Spleen (tissue), 7 donors: ENCODE data around the gene SEPHS1.

Experiments used
- POLR2A ChIP-seq, 3 donors: fragments of 450-650 bp; IDR thresholded peaks; one replicate each; pipeline ENCODE4 v1.5.1; 2017; ENCODE audit warnings: antibody characterized with exemption in 3 of 3, mild to moderate bottlenecking in 1 of 3
- POLR2AphosphoS5 ChIP-seq, 3 donors: sonication (generic); formaldehyde crosslinking; IDR thresholded peaks; one replicate each; pipeline ENCODE4 v1.5.1; 2017; ENCODE audit warnings: antibody characterized with exemption in 3 of 3
- TF ChIP-seq, protein P1 (sequence below), 11 experiments: fragments of 200-600 bp in 7 of 11; fragments of 450-650 bp in 4 of 11; sonication (generic) in 4 of 11; IDR thresholded peaks in 8 of 11; conservative IDR thresholded peaks in 3 of 11; 1 replicate in 7 of 11; 2 replicates in 4 of 11; pipeline versions ENCODE4 v1.4.0 to v1.8.0; 2016 to 2021; ENCODE audit warnings: antibody characterized with exemption in 11 of 11, inconsistent platforms in 4 of 11, mild to moderate bottlenecking in 1 of 11
- donor health status: DM: no; HTN: no; CAD: no; lungs with moderate emphysema.
- donor health status: DM: no; HTN: no; CAD: no.
- donor health status: DM: no; HTN: no; CAD: no.

DNA sequence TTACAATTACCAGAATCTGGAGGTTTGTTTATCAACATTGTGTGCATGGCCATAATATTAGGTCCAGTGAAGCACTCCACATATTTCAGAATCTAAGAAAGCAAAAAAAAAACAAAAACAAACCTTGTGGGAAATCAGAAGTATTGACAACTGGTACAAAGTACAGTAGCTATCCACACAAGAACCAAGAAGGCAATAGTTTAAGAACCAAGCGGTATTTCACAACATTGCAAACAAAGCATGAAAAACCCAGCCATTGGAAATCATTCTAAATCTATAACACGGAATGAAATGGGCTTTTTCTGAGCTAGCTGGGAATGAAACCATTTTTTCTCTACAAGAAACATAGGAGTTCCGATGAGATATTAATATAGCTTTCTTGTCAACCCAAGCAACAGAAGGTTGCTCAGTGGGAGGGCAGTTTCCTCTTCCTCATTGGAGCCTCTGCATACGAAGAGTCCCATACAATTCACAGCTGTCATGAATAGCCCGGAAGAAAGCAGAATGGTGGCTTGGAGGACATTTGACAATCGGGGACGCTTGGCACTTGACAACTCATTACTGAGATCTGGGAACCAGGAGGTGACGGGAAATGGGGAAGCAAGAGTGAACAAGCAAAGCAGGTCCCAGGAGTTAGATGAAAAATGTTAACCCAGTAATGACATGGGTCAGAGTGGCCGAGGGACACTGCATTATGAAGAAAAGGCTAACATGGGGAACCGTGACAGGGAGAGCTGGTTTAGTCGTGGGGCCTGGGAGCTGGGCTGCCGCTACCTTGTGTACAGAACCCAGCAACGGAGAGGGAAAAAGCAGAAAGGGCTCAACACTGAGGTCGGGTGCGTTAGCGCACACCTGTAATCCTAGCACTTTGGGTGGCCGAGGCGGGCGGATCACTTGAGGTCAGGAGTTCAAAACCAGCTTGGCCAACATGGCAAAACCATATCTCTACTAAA lies 56.0 kb downstream of the SEPHS1 start:
- TF ChIP-seq, protein P1, sequence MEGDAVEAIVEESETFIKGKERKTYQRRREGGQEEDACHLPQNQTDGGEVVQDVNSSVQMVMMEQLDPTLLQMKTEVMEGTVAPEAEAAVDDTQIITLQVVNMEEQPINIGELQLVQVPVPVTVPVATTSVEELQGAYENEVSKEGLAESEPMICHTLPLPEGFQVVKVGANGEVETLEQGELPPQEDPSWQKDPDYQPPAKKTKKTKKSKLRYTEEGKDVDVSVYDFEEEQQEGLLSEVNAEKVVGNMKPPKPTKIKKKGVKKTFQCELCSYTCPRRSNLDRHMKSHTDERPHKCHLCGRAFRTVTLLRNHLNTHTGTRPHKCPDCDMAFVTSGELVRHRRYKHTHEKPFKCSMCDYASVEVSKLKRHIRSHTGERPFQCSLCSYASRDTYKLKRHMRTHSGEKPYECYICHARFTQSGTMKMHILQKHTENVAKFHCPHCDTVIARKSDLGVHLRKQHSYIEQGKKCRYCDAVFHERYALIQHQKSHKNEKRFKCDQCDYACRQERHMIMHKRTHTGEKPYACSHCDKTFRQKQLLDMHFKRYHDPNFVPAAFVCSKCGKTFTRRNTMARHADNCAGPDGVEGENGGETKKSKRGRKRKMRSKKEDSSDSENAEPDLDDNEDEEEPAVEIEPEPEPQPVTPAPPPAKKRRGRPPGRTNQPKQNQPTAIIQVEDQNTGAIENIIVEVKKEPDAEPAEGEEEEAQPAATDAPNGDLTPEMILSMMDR (IDR thresholded peaks at IDR 0.05 in 8 of 11, conservative IDR thresholded peaks at IDR 0.05 in 3 of 11), result no peak
- TF ChIP-seq POLR2A (IDR thresholded peaks at IDR 0.05) (no peak), POLR2AphosphoS5 (IDR thresholded peaks at IDR 0.05) (no peak)
